Astrocyte (in vitro differentiated cells and primary cell): ENCODE data around the gene NPPA.

Experiments
- EZH2 ChIP-seq: IDR thresholded peaks from 2 replicates; pipeline ENCODE4 v1.6.1; 2012; ENCODE audit warnings: mild to moderate bottlenecking, low read length, inconsistent platforms; ENCODE audit not compliant: insufficient read depth
- TF ChIP-seq, protein P1 (sequence below): IDR thresholded peaks from 2 replicates; pipeline ENCODE4 v1.5.1; 2011; ENCODE audit warnings: low read depth, mild to moderate bottlenecking, inconsistent platforms, low read length, moderate library complexity; ENCODE audit not compliant: insufficient read depth

GRCh38 chr1:11873395-11874257, 26.0 kb upstream of the NPPA start:
- TF ChIP-seq, protein P1, sequence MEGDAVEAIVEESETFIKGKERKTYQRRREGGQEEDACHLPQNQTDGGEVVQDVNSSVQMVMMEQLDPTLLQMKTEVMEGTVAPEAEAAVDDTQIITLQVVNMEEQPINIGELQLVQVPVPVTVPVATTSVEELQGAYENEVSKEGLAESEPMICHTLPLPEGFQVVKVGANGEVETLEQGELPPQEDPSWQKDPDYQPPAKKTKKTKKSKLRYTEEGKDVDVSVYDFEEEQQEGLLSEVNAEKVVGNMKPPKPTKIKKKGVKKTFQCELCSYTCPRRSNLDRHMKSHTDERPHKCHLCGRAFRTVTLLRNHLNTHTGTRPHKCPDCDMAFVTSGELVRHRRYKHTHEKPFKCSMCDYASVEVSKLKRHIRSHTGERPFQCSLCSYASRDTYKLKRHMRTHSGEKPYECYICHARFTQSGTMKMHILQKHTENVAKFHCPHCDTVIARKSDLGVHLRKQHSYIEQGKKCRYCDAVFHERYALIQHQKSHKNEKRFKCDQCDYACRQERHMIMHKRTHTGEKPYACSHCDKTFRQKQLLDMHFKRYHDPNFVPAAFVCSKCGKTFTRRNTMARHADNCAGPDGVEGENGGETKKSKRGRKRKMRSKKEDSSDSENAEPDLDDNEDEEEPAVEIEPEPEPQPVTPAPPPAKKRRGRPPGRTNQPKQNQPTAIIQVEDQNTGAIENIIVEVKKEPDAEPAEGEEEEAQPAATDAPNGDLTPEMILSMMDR: no peak
- no peak for TF ChIP-seq EZH2
